ENCODE data around the gene ANO4.

The ANO4 gene

DNA sequence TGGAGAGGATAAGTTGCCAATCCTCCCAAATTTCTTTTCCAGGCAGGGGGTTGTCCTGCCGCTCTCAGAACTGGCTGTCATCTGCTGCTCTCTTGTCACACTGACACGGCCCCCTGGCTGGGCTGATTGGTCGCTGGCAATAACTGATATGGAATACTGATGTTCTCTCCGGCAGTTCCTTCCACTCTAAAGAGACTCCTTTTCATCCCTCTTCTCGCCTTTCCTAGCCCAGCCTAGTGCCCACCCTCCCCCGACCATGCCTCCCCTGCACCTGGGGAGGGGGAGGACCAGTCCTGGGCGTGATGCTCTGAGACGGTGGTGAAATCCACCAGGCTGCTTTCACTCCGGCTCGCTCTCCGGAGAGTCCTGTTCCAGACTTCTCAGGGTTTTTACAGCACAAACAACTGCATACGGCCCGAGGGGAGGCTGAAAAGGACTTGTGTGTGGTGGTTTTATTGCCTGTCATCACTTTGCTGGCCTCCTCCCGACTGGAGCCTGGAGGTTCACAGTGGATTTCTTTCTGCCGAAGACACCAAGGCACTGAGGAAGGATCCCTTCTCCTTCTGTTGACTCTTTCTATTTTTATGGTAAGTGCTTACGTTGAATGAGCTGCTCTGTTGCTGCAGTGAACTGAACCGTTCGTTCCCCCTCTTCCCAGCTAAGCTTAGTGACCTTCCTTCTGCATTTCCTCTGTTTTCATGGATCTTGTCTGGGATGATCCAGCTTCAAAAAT, at the start of gene ANO4:
Gene ANO4 (plus strand): TSS at position 336 of the 733 bp plus-strand sequence. CDS start 107,010 bp downstream, outside the sequence.
- H3K27ac ChIP-seq (ENCODE audit: low read depth, low read length) = no peak within 1 kb of the TSS
- no peaks in the 10 kb centered on the region for H3K9me2 ChIP-seq (replicated peaks; ENCODE audit: insufficient read depth, low read length)
- H3K9me3 ChIP-seq (ENCODE audit: insufficient read depth, low read length) = no peaks in the 10 kb centered on the region
- H3K4me2 ChIP-seq (ENCODE audit: low read depth, low read length, poor library complexity, severe bottlenecking) = no peak within 1 kb of the TSS
- no peaks in the 10 kb centered on the region for H3F3A ChIP-seq (ENCODE audit: insufficient read depth)
- H3K79me2 ChIP-seq (ENCODE audit: insufficient read depth, low read length) = no peaks in the 10 kb centered on the region
- no peaks in the 10 kb centered on the region for H3K36me3 ChIP-seq (ENCODE audit: low read length)
- H3K4me3 ChIP-seq (ENCODE audit: insufficient read depth, low read length, poor library complexity, severe bottlenecking) = no peak within 1 kb of the TSS
- no peak within 1 kb of the TSS for H2AFZ ChIP-seq (ENCODE audit: low read depth, low read length, severe bottlenecking)
- no peaks in the 10 kb centered on the region for H3K27me3 ChIP-seq (ENCODE audit: low read length)
- no peaks in the 10 kb centered on the region for H4K20me1 ChIP-seq (ENCODE audit: low read depth, low read length)
- TF ChIP-seq EZH2phosphoT487 (conservative IDR thresholded peaks at IDR 0.05; ENCODE audit: low read length) (no peak), CTCF (IDR thresholded peaks at IDR 0.05; ENCODE audit: insufficient read depth, low read length, poor library complexity, severe bottlenecking) (no peak)
- no peak within 1 kb of the TSS for H3K9ac ChIP-seq (ENCODE audit: low read length)

DNA sequence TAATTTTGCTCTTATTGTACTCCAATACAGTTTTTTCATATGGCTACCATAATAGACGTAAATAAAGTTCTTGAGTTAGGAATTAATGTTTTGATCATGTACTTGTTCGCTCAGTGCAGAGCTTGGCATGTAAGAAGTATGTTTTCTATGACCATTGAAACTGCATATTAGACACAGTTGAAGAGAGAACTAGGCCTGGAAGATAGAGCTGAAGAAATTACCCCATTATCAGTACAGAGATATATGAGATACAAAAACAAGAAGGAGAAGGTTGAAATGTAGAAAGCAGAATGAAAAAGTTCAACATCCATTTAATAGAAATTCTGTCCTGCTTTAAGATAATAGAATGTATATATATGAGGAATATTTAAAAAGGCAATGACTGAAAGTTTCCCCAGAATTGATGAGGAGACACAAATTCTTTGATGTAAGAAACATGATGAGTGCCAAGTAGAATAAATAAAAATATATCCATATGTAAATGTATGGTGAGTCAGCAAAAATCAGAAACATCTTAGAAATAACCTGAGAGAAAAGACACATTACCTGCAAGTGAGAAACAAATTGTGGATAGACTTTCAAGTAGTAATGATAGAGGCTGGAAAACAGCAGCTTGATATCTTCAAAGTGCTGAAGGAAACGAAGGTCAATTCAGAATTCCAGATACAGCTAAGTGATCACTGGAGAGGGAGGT, 49.1 kb upstream of the ANO4 start:
- Histone ChIP-seq H4K20me1 (ENCODE audit: low read depth, low read length) (no peaks in the 10 kb centered on the region), H3K79me2 (ENCODE audit: insufficient read depth, low read length) (no peaks in the 10 kb centered on the region), H3K9ac (ENCODE audit: low read length) (no peak overlapping the region), H3K4me3 (ENCODE audit: insufficient read depth, low read length, poor library complexity, severe bottlenecking) (no peak overlapping the region), H3K27me3 (ENCODE audit: low read length) (no peaks in the 10 kb centered on the region), H3K9me2 (replicated peaks; ENCODE audit: insufficient read depth, low read length) (no peaks in the 10 kb centered on the region), H3K4me2 (ENCODE audit: low read depth, low read length, poor library complexity, severe bottlenecking) (no peak overlapping the region), H3K36me3 (ENCODE audit: low read length) (no peaks in the 10 kb centered on the region), H3K9me3 (ENCODE audit: insufficient read depth, low read length) (no peaks in the 10 kb centered on the region), H3F3A (ENCODE audit: insufficient read depth) (no peaks in the 10 kb centered on the region), H3K27ac (ENCODE audit: low read depth, low read length) (no peak overlapping the region), H2AFZ (ENCODE audit: low read depth, low read length, severe bottlenecking) (no peak overlapping the region)
- TF ChIP-seq CTCF (IDR thresholded peaks at IDR 0.05; ENCODE audit: insufficient read depth, low read length, poor library complexity, severe bottlenecking) (no peak), EZH2phosphoT487 (conservative IDR thresholded peaks at IDR 0.05; ENCODE audit: low read length) (no peak)

DNA sequence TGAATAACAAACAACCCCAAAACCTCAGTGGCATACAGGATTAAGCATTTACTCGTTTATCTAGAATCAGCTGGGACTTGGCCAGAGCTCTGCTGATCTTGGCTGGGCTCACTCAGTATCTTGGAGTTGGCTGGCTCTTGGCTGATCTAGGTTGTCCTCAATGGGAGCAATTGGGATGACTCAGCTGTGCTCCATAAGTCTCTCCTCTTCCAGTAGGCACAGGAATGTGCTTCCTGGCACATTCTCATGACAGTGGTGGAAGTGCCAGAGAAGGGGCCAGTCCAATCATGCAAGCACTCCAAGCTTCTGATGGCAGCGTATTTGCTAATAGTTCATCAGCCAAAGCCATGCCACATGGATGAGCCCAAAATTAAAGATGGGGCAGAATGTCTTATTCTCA, 41.7 kb upstream of the ANO4 start:
- no peaks in the 10 kb centered on the region for H3K9me3 ChIP-seq (ENCODE audit: insufficient read depth, low read length)
- no peaks in the 10 kb centered on the region for H3K27me3 ChIP-seq (ENCODE audit: low read length)
- no peaks in the 10 kb centered on the region for H4K20me1 ChIP-seq (ENCODE audit: low read depth, low read length)
- no peak overlapping the region for H3K9ac ChIP-seq (ENCODE audit: low read length)
- H3K27ac ChIP-seq (ENCODE audit: low read depth, low read length) = no peak overlapping the region
- TF ChIP-seq EZH2phosphoT487 (conservative IDR thresholded peaks at IDR 0.05; ENCODE audit: low read length) (no peak), CTCF (IDR thresholded peaks at IDR 0.05; ENCODE audit: insufficient read depth, low read length, poor library complexity, severe bottlenecking) (no peak)
- no peaks in the 10 kb centered on the region for H3K36me3 ChIP-seq (ENCODE audit: low read length)
- no peak overlapping the region for H3K4me3 ChIP-seq (ENCODE audit: insufficient read depth, low read length, poor library complexity, severe bottlenecking)
- H3K9me2 ChIP-seq (replicated peaks; ENCODE audit: insufficient read depth, low read length) = no peaks in the 10 kb centered on the region
- H3F3A ChIP-seq (ENCODE audit: insufficient read depth) = no peaks in the 10 kb centered on the region
- H3K79me2 ChIP-seq (ENCODE audit: insufficient read depth, low read length) = no peaks in the 10 kb centered on the region
- no peak overlapping the region for H3K4me2 ChIP-seq (ENCODE audit: low read depth, low read length, poor library complexity, severe bottlenecking)
- H2AFZ ChIP-seq (ENCODE audit: low read depth, low read length, severe bottlenecking) = no peak overlapping the region

Measured in SU-DHL-6 (cell line).